H1 (cell line): ENCODE data around the gene SAMD7. TPM values are rescaled to one million over a fixed set of nuclear protein-coding genes. Genes with fewer than 3 reads are reported as not detected.

Source experiments
- CTCF ChIA-PET: fragments of 300-600 bp; sonication (Branson Sonifier 250); formaldehyde crosslinking; loops from one replicate; lab custom pipeline; 2021; ENCODE audit not compliant: partially characterized antibody; lab: Charles Lee
- POLR2A ChIA-PET: fragments of 300-600 bp; sonication (Branson Sonifier 250); formaldehyde crosslinking; loops from one replicate; lab custom pipeline; 2021; ENCODE audit warnings: inconsistent platforms; ENCODE audit not compliant: partially characterized antibody; lab: Charles Lee
- DNase-seq, 2 experiments: peaks; one replicate each; pipeline versions ENCODE4 v3.0.0 to v3.0.0-alpha.2; 2010 to 2022; ENCODE audit warnings: low spot score in 2 of 2, low read depth in 1 of 2, mixed read lengths in 1 of 2
- FAIRE-seq: peaks from 2 replicates; lab custom pipeline; 2011; peaks lifted over from hg19 to GRCh38; lab: Jason Lieb, UNC
- H2AFZ ChIP-seq: 2 replicates; pipeline ENCODE4 v1.8.1; 2012; ENCODE audit warnings: low read length, inconsistent platforms
- H2AK5ac ChIP-seq: 2 replicates; pipeline ENCODE4 v1.6.1; 2013; ENCODE audit warnings: low read depth, low read length
- H2BK120ac ChIP-seq: replicated peaks from 2 replicates; pipeline ENCODE3; 2013; ENCODE audit warnings: low read depth, low read length, inconsistent platforms
- H2BK12ac ChIP-seq: 2 replicates; pipeline ENCODE4 v1.6.1; 2013; ENCODE audit warnings: low read depth, low read length
- H2BK15ac ChIP-seq: 2 replicates; pipeline ENCODE4 v1.6.1; 2013; ENCODE audit warnings: low read length
- H2BK20ac ChIP-seq: 2 replicates; pipeline ENCODE4 v1.6.1; 2013; ENCODE audit warnings: low read length
- H2BK5ac ChIP-seq: 2 replicates; pipeline ENCODE4 v1.6.1; 2013; ENCODE audit warnings: low read depth, low read length
- H3K14ac ChIP-seq: 2 replicates; pipeline ENCODE4 v1.6.1; 2013; ENCODE audit warnings: inconsistent platforms; ENCODE audit not compliant: insufficient read length
- H3K18ac ChIP-seq: 2 replicates; pipeline ENCODE4 v1.6.1; 2013; ENCODE audit warnings: low read length; ENCODE audit errors: extremely low read depth
- H3K23ac ChIP-seq: 2 replicates; pipeline ENCODE4 v1.6.1; 2013; ENCODE audit warnings: inconsistent platforms; ENCODE audit not compliant: insufficient read length
- H3K23me2 ChIP-seq: 2 replicates; pipeline ENCODE4 v1.6.1; 2013; ENCODE audit warnings: low read depth, low read length
- H3K27ac ChIP-seq: 2 replicates; pipeline ENCODE4 v1.6.1; 2011; ENCODE audit warnings: low read depth, low read length, inconsistent platforms
- H3K27me3 ChIP-seq, 4 experiments: replicated peaks in 1 of 4; 1 replicate in 1 of 4; 2 replicates in 3 of 4; pipeline versions ENCODE4 v1.6.1 to v1.8.1; 2011 to 2013; ENCODE audit warnings: low read length in 3 of 4, mild to moderate bottlenecking in 3 of 4, inconsistent platforms in 2 of 4, mixed read lengths in 2 of 4, moderate library complexity in 1 of 4; ENCODE audit not compliant: control insufficient read depth in 3 of 4, insufficient read depth in 3 of 4; ENCODE audit errors: extremely low read depth in 1 of 4
- H3K36me3 ChIP-seq, 4 experiments: 2 replicates each; pipeline versions ENCODE4 v1.6.1 to v1.8.1; 2011 to 2013; ENCODE audit warnings: mild to moderate bottlenecking in 4 of 4, low read length in 3 of 4, moderate library complexity in 2 of 4, control low read depth in 1 of 4, inconsistent platforms in 1 of 4; ENCODE audit not compliant: insufficient read depth in 4 of 4, control insufficient read depth in 2 of 4
- H3K4ac ChIP-seq: replicated peaks from 2 replicates; pipeline ENCODE3; 2013; ENCODE audit warnings: low read length, low read depth, mixed read lengths, inconsistent platforms; ENCODE audit not compliant: insufficient read length
- H3K4me1 ChIP-seq, 4 experiments: replicated peaks in 1 of 4; 1 replicate in 1 of 4; 2 replicates in 3 of 4; pipeline versions ENCODE4 v1.6.1 to v1.8.1; 2011 to 2013; ENCODE audit warnings: low read length in 3 of 4, inconsistent platforms in 2 of 4, mixed read lengths in 1 of 4; ENCODE audit not compliant: insufficient read depth in 4 of 4, control insufficient read depth in 3 of 4
- H3K4me2 ChIP-seq, 2 experiments: 2 replicates each; pipeline versions ENCODE4 v1.6.1 to v1.8.1; 2011 to 2013; ENCODE audit warnings: low read depth in 2 of 2, low read length in 2 of 2, control low read depth in 1 of 2, inconsistent platforms in 1 of 2, mild to moderate bottlenecking in 1 of 2; ENCODE audit not compliant: insufficient read depth in 1 of 2
- H3K4me3 ChIP-seq, 4 experiments: fragments of 200-600, 300-600 bp in 1 of 4; sonication (generic), shearing (Covaris generic), sonication (Bioruptor Twin) in 1 of 4; 2 replicates each; pipeline versions ENCODE4 v1.5.1 to v1.8.1; 2011 to 2016; ENCODE audit warnings: low read length in 4 of 4, low read depth in 3 of 4, control low read depth in 2 of 4, inconsistent platforms in 2 of 4, mild to moderate bottlenecking in 2 of 4, mixed read lengths in 1 of 4, moderate library complexity in 1 of 4; ENCODE audit not compliant: insufficient read depth in 2 of 4; ENCODE audit errors: extremely low read depth in 1 of 4
- H3K56ac ChIP-seq: replicated peaks from 2 replicates; pipeline ENCODE3; 2013; ENCODE audit warnings: low read depth, mild to moderate bottlenecking, mixed read lengths, low read length, inconsistent platforms; ENCODE audit not compliant: insufficient read length
- H3K79me1 ChIP-seq: 2 replicates; pipeline ENCODE4 v1.6.1; 2013; ENCODE audit warnings: low read depth, low read length, control low read depth
- H3K79me2 ChIP-seq, 2 experiments: 2 replicates each; pipeline versions ENCODE4 v1.6.1 to v1.8.1; 2012 to 2013; ENCODE audit warnings: low read length in 2 of 2, mild to moderate bottlenecking in 2 of 2, inconsistent platforms in 1 of 2; ENCODE audit not compliant: insufficient read depth in 2 of 2, control insufficient read depth in 1 of 2
- H3K9ac ChIP-seq, 4 experiments: replicated peaks in 1 of 4; 1 replicate in 1 of 4; 2 replicates in 3 of 4; pipeline versions ENCODE4 v1.6.1 to v1.8.1; 2011 to 2013; ENCODE audit warnings: low read depth in 3 of 4, low read length in 3 of 4, control low read depth in 2 of 4, mild to moderate bottlenecking in 2 of 4, moderate library complexity in 2 of 4, inconsistent platforms in 1 of 4; ENCODE audit errors: extremely low read depth in 1 of 4
- H3K9me3 ChIP-seq, 2 experiments: 2 replicates each; pipeline versions ENCODE4 v1.6.1 to v1.8.1; 2012 to 2013; ENCODE audit warnings: mild to moderate bottlenecking in 2 of 2, moderate library complexity in 2 of 2, control low read depth in 1 of 2, inconsistent platforms in 1 of 2, low read depth in 1 of 2, low read length in 1 of 2, mixed read lengths in 1 of 2; ENCODE audit not compliant: insufficient read depth in 2 of 2
- H4K20me1 ChIP-seq, 2 experiments: replicated peaks in 1 of 2; 2 replicates each; pipeline versions ENCODE3 to v1.8.1; 2011 to 2013; ENCODE audit warnings: inconsistent platforms in 2 of 2, low read length in 2 of 2, mild to moderate bottlenecking in 1 of 2; ENCODE audit not compliant: insufficient read depth in 2 of 2, control insufficient read depth in 1 of 2
- H4K5ac ChIP-seq: 2 replicates; pipeline ENCODE4 v1.6.1; 2013; ENCODE audit warnings: low read length, low read depth, mixed read lengths, inconsistent platforms; ENCODE audit not compliant: insufficient read length
- H4K8ac ChIP-seq: 2 replicates; pipeline ENCODE4 v1.8.0; 2013; ENCODE audit warnings: mild to moderate bottlenecking, moderate library complexity, low read length, inconsistent platforms; ENCODE audit not compliant: insufficient read depth; ENCODE audit errors: extremely low read depth
- H4K91ac ChIP-seq: replicated peaks from 2 replicates; pipeline ENCODE3; 2013; ENCODE audit warnings: low read length, mixed read lengths, inconsistent platforms; ENCODE audit not compliant: insufficient read length
- BACH1 ChIP-seq: IDR thresholded peaks from 2 replicates; pipeline ENCODE4 v1.6.1; 2012; ENCODE audit warnings: low read length, improper control_type of control experiment
- CHD2 ChIP-seq: IDR thresholded peaks from 2 replicates; pipeline ENCODE4 v1.6.1; 2012; ENCODE audit warnings: low read length, improper control_type of control experiment
- CTBP2 ChIP-seq: IDR thresholded peaks from 2 replicates; pipeline ENCODE4 v1.7.0; 2011; ENCODE audit warnings: borderline replicate concordance, mild to moderate bottlenecking, moderate library complexity, mixed read lengths, low read length; ENCODE audit not compliant: insufficient read depth, insufficient read length
- EGR1 ChIP-seq: IDR thresholded peaks from 2 replicates; pipeline ENCODE4 v1.6.1; 2011; ENCODE audit warnings: low read depth, low read length, borderline replicate concordance
- HDAC6 ChIP-seq: IDR thresholded peaks from one replicate; pipeline ENCODE4 v1.7.1; 2012; ENCODE audit warnings: low read depth, mild to moderate bottlenecking, inconsistent platforms, low read length, moderate library complexity
- MAX ChIP-seq: IDR thresholded peaks from 2 replicates; pipeline ENCODE4 v1.6.1; 2012; ENCODE audit warnings: inconsistent platforms
- PHF8 ChIP-seq: fragments of 200-600 bp; sonication (generic); conservative IDR thresholded peaks from 2 replicates; pipeline ENCODE4 v1.7.1; 2012; ENCODE audit warnings: low read depth, mild to moderate bottlenecking, inconsistent platforms, low read length, moderate library complexity
- POLR2A ChIP-seq, 2 experiments: IDR thresholded peaks; 1 replicate in 1 of 2; 2 replicates in 1 of 2; pipeline ENCODE4 v1.6.1; 2011; ENCODE audit warnings: low read depth in 2 of 2, low read length in 2 of 2, mild to moderate bottlenecking in 2 of 2; ENCODE audit errors: control extremely low read depth in 1 of 2
- SP1 ChIP-seq: IDR thresholded peaks from 2 replicates; pipeline ENCODE4 v1.6.1; 2011; ENCODE audit warnings: low read depth, low read length
- SP4 ChIP-seq: IDR thresholded peaks from 2 replicates; pipeline ENCODE4 v1.6.1; 2012; ENCODE audit warnings: low read length, inconsistent platforms
- TAF1 ChIP-seq: IDR thresholded peaks from 2 replicates; pipeline ENCODE4 v1.6.1; 2011; ENCODE audit warnings: mild to moderate bottlenecking, low read depth, low read length
- TBP ChIP-seq: IDR thresholded peaks from 2 replicates; pipeline ENCODE4 v1.6.1; 2011; ENCODE audit warnings: low read depth, low read length, improper control_type of control experiment
- WGBS, 2 experiments: shearing (Covaris generic) in 1 of 2; methylation state at CpG; one replicate each; pipeline versions ENCODE4 v1.1.6 to v1.1.7; 2013 to 2015; ENCODE audit warnings: low lambda C conversion rate in 2 of 2, mixed read lengths in 2 of 2, inconsistent platforms in 1 of 2, low coverage in 1 of 2, missing lambda C conversion rate in 1 of 2; ENCODE audit not compliant: insufficient replicate concordance in 2 of 2, insufficient coverage in 1 of 2, insufficient read length in 1 of 2; ENCODE audit errors: extremely low coverage in 1 of 2, missing lambda C conversion rate in 1 of 2; 5-methylcytosine and 5-hydroxymethylcytosine counted together
- polyA plus RNA-seq, 7 experiments: library from polyadenylated mRNA; depleted of rRNA in 3 of 7; stranded (reverse) in 5 of 7; unstranded in 2 of 7; fragments of >200 nt in 5 of 7; fragments of 200-250 nt in 2 of 7; gene quantifications; 1 replicate in 5 of 7; 2 replicates in 1 of 7; 4 replicates in 1 of 7; pipeline versions ENCODE4 v1.2.1 to v1.2.3, GENCODE V29; 2011 to 2013; ENCODE audit warnings: missing spikeins in 2 of 7, mixed read lengths in 2 of 7
- total RNA-seq: library from RNA; stranded (reverse); fragmentation: NEBNext Ultra II Directional; extraction: Animal tissue kit (Norgen Biotek cat#: 25700); gene quantifications from 2 replicates; pipeline ENCODE4 v1.2.1, GENCODE V29; 2021

SAMD7 gene
- total and polyA plus RNA-seq, 2 of the 8 experiments (the other 6 are each of a cell fraction or from before 2014, with no cell fraction given) = not detected

DNA sequence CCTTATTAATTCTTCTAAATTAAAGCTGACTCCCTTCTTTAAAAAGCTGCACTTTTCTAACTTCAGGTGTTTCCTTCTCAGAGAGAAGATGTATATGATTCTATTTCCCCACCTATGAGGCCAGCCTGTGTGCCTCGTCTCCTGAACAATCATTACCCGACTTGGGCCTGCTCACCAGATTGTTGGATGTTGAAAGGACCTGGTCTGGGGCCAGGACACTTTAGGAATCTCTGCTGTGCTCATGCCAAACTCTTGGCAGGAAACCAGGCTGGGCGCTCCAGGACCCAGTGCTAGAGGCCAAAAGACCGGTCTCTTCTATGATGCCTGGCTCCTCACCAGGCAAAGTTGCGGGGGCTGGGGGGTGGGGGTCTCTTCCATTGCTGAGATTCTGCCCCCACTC, 24.7 kb upstream of the SAMD7 start:
- H3K79me1 ChIP-seq = no peaks in the 10 kb centered on the region
- H3K14ac ChIP-seq = no peak overlapping the region
- H2BK15ac ChIP-seq = no peak overlapping the region
- TF ChIP-seq CHD2 = no peak
- no peak for TF ChIP-seq TAF1
- no peak for TF ChIP-seq PHF8
- TF ChIP-seq CTBP2 = no peak
- TF ChIP-seq BACH1 = no peak
- TF ChIP-seq MAX = no peak
- no peak for TF ChIP-seq POLR2A (IDR thresholded peaks at IDR 0.05; ENCODE audit: control extremely low read depth in 1 of 2, low read depth in 2 of 2, low read length in 2 of 2)
- TF ChIP-seq HDAC6 = no peak
- TF ChIP-seq SP4 = no peak
- no peak for TF ChIP-seq SP1
- TF ChIP-seq TBP = no peak
- no peak for TF ChIP-seq EGR1
- TF ChIP-seq, all 59 proteins: peak for 0
- H3K4me3 ChIP-seq = no peak overlapping the region
- no peaks in the 10 kb centered on the region for H3K79me2 ChIP-seq
- CTCF ChIA-PET = interaction anchor here (0.6 kb wide), 1 partner anchor 842 kb away, joined by 3 read pairs; no protein-coding TSS in a partner anchor
- H2BK12ac ChIP-seq = no peak overlapping the region
- no peak overlapping the region for H2AFZ ChIP-seq
- H3K4me2 ChIP-seq = no peak overlapping the region
- no peaks in the 10 kb centered on the region for H4K20me1 ChIP-seq
- no peak overlapping the region for H3K56ac ChIP-seq
- H2BK20ac ChIP-seq = no peak overlapping the region
- no peak overlapping the region for H3K23ac ChIP-seq
- peaks cover 0 to 4% (median 1%) of the 10 kb centered on the region in 4 experiments; a peak in 4 of 7 replicates for H3K4me1 ChIP-seq
- H3K36me3 ChIP-seq = no peaks in the 10 kb centered on the region
- no peak overlapping the region for H2BK120ac ChIP-seq
- H3K27me3 ChIP-seq = no peaks in the 10 kb centered on the region
- H4K91ac ChIP-seq = no peak overlapping the region
- no peak for FAIRE-seq
- no peak overlapping the region for H3K4ac ChIP-seq
- no peak overlapping the region for H4K8ac ChIP-seq
- POLR2A ChIA-PET = no interaction called here
- no peaks in the 10 kb centered on the region for H3K9me3 ChIP-seq
- no peak for DNase-seq
- H2AK5ac ChIP-seq = no peak overlapping the region
- no peak overlapping the region for H4K5ac ChIP-seq
- H2BK5ac ChIP-seq = no peak overlapping the region
- H3K18ac ChIP-seq = no peak overlapping the region
- H3K9ac ChIP-seq = no peak overlapping the region
- H3K23me2 ChIP-seq = no peaks in the 10 kb centered on the region
- H3K27ac ChIP-seq = no peak overlapping the region
- 83% methylated on average over 5 of the region's 5 CpGs; no CpG with 5 or more reads in 1 of the 2 experiments for WGBS, 2 experiments
